ENCODE data around the gene RASD2. TPM values are rescaled to one million over a fixed set of nuclear protein-coding genes. Genes with fewer than 3 reads are reported as not detected.

Gene RASD2
- total RNA-seq, 1 donor from 2014 or later = not detected

DNA sequence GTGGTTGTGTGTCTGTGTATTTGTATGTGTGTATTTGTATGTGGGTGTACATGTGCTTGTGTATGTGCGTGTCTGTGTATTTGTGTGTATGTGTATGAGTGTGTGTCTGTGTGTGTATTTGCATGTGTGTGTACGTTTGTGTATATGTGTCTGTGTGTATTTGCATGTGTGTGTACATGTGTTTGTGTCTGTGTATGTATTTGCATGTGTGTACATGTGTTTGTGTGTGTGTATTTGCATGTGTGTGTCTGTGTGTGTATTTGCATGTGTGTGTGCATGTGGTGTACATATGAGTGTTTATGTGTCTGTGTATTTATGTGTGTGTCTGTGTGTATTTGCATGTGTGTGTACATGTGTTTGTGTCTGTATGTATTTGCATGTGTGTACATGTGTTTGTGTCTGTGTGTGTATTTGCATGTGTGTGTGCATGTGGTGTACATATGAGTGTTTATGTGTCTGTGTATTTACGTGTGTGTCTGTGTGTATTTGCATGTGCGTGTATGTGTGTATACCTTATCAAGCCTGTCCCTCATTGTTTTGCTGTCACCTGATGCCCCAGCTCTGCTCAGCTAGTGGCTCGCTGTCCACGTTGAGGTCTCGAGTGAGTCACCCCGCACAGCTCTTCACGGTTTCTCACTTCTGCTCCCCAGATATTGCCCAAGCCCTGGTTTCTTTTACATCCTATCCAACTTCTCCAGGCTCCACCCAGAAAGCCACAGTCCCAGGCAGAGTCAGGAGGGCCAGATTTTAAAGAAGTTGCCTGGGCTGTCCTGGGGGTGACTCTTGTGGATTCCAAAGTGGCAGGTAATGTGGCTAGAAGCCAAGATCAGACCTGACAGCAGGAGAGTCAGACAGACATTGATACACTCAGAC is 61.3 kb downstream of the RASD2 start:
- DNase-seq (ENCODE audit: low spot score) = no peak
- Mint-ChIP-seq H3K36me3 (ENCODE audit: low read depth) (no peaks in the 10 kb centered on the region), H3K4me1 (ENCODE audit: low read depth) (peaks cover 6% of the 10 kb centered on the region), H3K27ac (no peak overlapping the region), H3K9me3 (no peaks in the 10 kb centered on the region), H3K27me3 (ENCODE audit: insufficient read depth) (no peaks in the 10 kb centered on the region), H3K4me3 (no peak overlapping the region)
- intact Hi-C loops (cut with micrococcal nuclease) = no loop called here

Other genes with a start within 250 kb of the RASD2 start
- 16.8 and 19.0 TPM in 2 replicates for gene TOM1, start 240.9 kb upstream of the RASD2 start, total RNA-seq
- 1.6 and 2.0 TPM in 2 replicates for gene HMOX1, start 159.7 kb upstream of the RASD2 start, total RNA-seq
- 297 and 307 TPM in 2 replicates for gene MCM5, start 140.7 kb upstream of the RASD2 start, total RNA-seq
- 5.3 and 5.7 TPM in 2 replicates for gene MB, start 76.5 kb downstream of the RASD2 start, total RNA-seq
- 27.3 and 27.7 TPM in 2 replicates for gene APOL6, start 107.6 kb downstream of the RASD2 start, total RNA-seq
- gene APOL5, start 177.0 kb downstream of the RASD2 start, total RNA-seq = not detected in 2 replicates

Data from activated T-helper 1 cell treated with anti-CD3 and anti-CD28 coated beads, Interleukin-12 subunit alpha, Interleukin-12 subunit beta, Interleukin-2, Interleukin-4 antibody, amounts not matched to agents 30 ng/mL and 10 ng/mL and 1 ng/mL, durations not matched to agents 14 hours and 24 hours and 36 hours (primary cell).